Activated naive CD4-positive, alpha-beta T cell treated with anti-CD3 and anti-CD28 coated beads for 36 hours (primary cell): ENCODE data around the gene JPH2. TPM values are rescaled to one million over a fixed set of nuclear protein-coding genes. Genes with fewer than 3 reads are reported as not detected.

Experiments
- CTCF ChIA-PET: fragments of 350-600 bp; sonication (Branson Sonifier 250); formaldehyde crosslinking; loops from one replicate; lab custom pipeline; 2021; ENCODE audit warnings: antibody characterized with exemption; lab: Charles Lee
- DNase-seq: peaks from one replicate; pipeline ENCODE4 v3.0.0-alpha.2; 2020
- H3K27ac Mint-ChIP-seq: one replicate; pipeline ENCODE4 v1.8.0; 2021; ENCODE audit warnings: mild to moderate bottlenecking, mixed read lengths
- H3K27me3 Mint-ChIP-seq: one replicate; pipeline ENCODE4 v1.8.0; 2021; ENCODE audit warnings: low read depth, mixed read lengths
- H3K36me3 Mint-ChIP-seq: one replicate; pipeline ENCODE4 v1.8.0; 2021; ENCODE audit warnings: low read depth, mixed read lengths
- H3K4me1 Mint-ChIP-seq: one replicate; pipeline ENCODE4 v1.8.0; 2021; ENCODE audit warnings: low read depth, mixed read lengths
- H3K4me3 Mint-ChIP-seq: one replicate; pipeline ENCODE4 v1.8.0; 2021; ENCODE audit warnings: mild to moderate bottlenecking, moderate library complexity, mixed read lengths
- H3K9me3 Mint-ChIP-seq: one replicate; pipeline ENCODE4 v1.8.0; 2021; ENCODE audit warnings: mixed read lengths
- intact Hi-C: fragments of 100-400 bp; cut with micrococcal nuclease; formaldehyde crosslinking; loops from one replicate; pipeline ENCODE4 v1.15.1; 2023
- total RNA-seq, 2 experiments: library from RNA; stranded (reverse); gene quantifications; one replicate each; pipeline ENCODE4 v1.2.3, GENCODE V29; 2021

The JPH2 gene
- total RNA-seq, 2 experiments from 2014 or later = not detected

- intact Hi-C loops = loop anchor here (1.0 to 10.0 kb wide), 8 partner anchors 265 to 754 kb away; partner anchors contain the start of genes ADA, SERINC3, SRSF6 and STK4
- H3K36me3 Mint-ChIP-seq = peaks cover 9% of the 10 kb centered on the region
- DNase-seq = peak; percentile 99
- peak within 1 kb of the TSS; percentile 92 for H3K27ac Mint-ChIP-seq
- CTCF ChIA-PET = interaction anchor here (1.0 kb wide), 1 partner anchor 400 kb away, joined by 4 read pairs; no protein-coding TSS in a partner anchor
- H3K9me3 Mint-ChIP-seq = no peaks in the 10 kb centered on the region
- no peaks in the 10 kb centered on the region for H3K27me3 Mint-ChIP-seq
- peaks cover 61% of the 10 kb centered on the region for H3K4me1 Mint-ChIP-seq
- peak within 1 kb of the TSS; percentile 94 for H3K4me3 Mint-ChIP-seq
Measured at GRCh38 chr20:44210406-44211176, 23.6 kb upstream of the JPH2 start, which contains the start of gene OSER1. OSER1 (minus strand) TSS chr20:44210771; CDS start chr20:44206957, 3,814 bp downstream.

GRCh38 chr20:44209686-44210405 is 22.9 kb upstream of the JPH2 start:
- Mint-ChIP-seq H3K27ac (peak overlapping the region; percentile 92), H3K9me3 (no peaks in the 10 kb centered on the region), H3K4me3 (peak overlapping the region; percentile 94), H3K27me3 (no peaks in the 10 kb centered on the region), H3K4me1 (peaks cover 60% of the 10 kb centered on the region), H3K36me3 (peaks cover 9% of the 10 kb centered on the region)
- intact Hi-C loops = loop anchor here (1.0 to 10.0 kb wide), 8 partner anchors 265 to 755 kb away; partner anchors contain the start of genes ADA, SERINC3, SRSF6 and STK4
- CTCF ChIA-PET = interaction anchor here (1.0 kb wide), 1 partner anchor 401 kb away, joined by 4 read pairs; no protein-coding TSS in a partner anchor
- peak; percentile 48 for DNase-seq

GRCh38 chr20:44208770-44209169 is 21.8 kb upstream of the JPH2 start:
- peak overlapping the region; percentile 94 for H3K4me3 Mint-ChIP-seq
- no peak overlapping the region for H3K27ac Mint-ChIP-seq
- intact Hi-C loops = no loop called here
- no peak for DNase-seq
- peaks cover 58% of the 10 kb centered on the region for H3K4me1 Mint-ChIP-seq
- H3K9me3 Mint-ChIP-seq = no peaks in the 10 kb centered on the region
- peaks cover 10% of the 10 kb centered on the region for H3K36me3 Mint-ChIP-seq
- CTCF ChIA-PET = interaction anchor here (0.7 to 1.3 kb wide), 2 partner anchors 102 to 402 kb away, joined by 3 to 4 read pairs; partner anchors contain the start of gene FITM2
- H3K27me3 Mint-ChIP-seq = no peaks in the 10 kb centered on the region

GRCh38 chr20:44208165-44208564 is 21.2 kb upstream of the JPH2 start:
- H3K4me3 Mint-ChIP-seq = no peak overlapping the region
- H3K27me3 Mint-ChIP-seq = no peaks in the 10 kb centered on the region
- peaks cover 12% of the 10 kb centered on the region for H3K36me3 Mint-ChIP-seq
- CTCF ChIA-PET = interaction anchor here (0.7 to 1.3 kb wide), 2 partner anchors 103 to 402 kb away, joined by 3 to 4 read pairs; partner anchors contain the start of gene FITM2
- no peak for DNase-seq
- H3K9me3 Mint-ChIP-seq = no peaks in the 10 kb centered on the region
- H3K27ac Mint-ChIP-seq = no peak overlapping the region
- H3K4me1 Mint-ChIP-seq = peaks cover 63% of the 10 kb centered on the region
- intact Hi-C loops = no loop called here

- H3K27me3 Mint-ChIP-seq = no peaks in the 10 kb centered on the region
- H3K27ac Mint-ChIP-seq = peak overlapping the region; percentile 7
- intact Hi-C loops = no loop called here
- peaks cover 61% of the 10 kb centered on the region for H3K4me1 Mint-ChIP-seq
- no peak for DNase-seq
- CTCF ChIA-PET = interaction anchor here (1.2 to 1.7 kb wide), 2 partner anchors 10 to 90 kb away, joined by 4 to 7 read pairs; no protein-coding TSS in a partner anchor
- H3K36me3 Mint-ChIP-seq = peaks cover 15% of the 10 kb centered on the region
- no peaks in the 10 kb centered on the region for H3K9me3 Mint-ChIP-seq
- H3K4me3 Mint-ChIP-seq = no peak overlapping the region
Measured at GRCh38 chr20:44207126-44207723, 20.2 kb upstream of the JPH2 start.

GRCh38 chr20:44206132-44206531 is 19.1 kb upstream of the JPH2 start:
- DNase-seq = no peak
- Mint-ChIP-seq H3K4me3 (no peak overlapping the region), H3K9me3 (no peaks in the 10 kb centered on the region), H3K27ac (no peak overlapping the region), H3K36me3 (peaks cover 22% of the 10 kb centered on the region), H3K27me3 (no peaks in the 10 kb centered on the region), H3K4me1 (peaks cover 51% of the 10 kb centered on the region)
- CTCF ChIA-PET = interaction anchor here (1.0 to 1.7 kb wide), 2 partner anchors 11 to 89 kb away, joined by 3 to 7 read pairs; no protein-coding TSS in a partner anchor
- intact Hi-C loops = no loop called here

- Mint-ChIP-seq H3K4me3 (no peak overlapping the region), H3K9me3 (no peaks in the 10 kb centered on the region), H3K27me3 (no peaks in the 10 kb centered on the region), H3K36me3 (peaks cover 23% of the 10 kb centered on the region), H3K27ac (no peak overlapping the region), H3K4me1 (peaks cover 58% of the 10 kb centered on the region)
- intact Hi-C loops = no loop called here
- DNase-seq = no peak
- CTCF ChIA-PET = no interaction called here
Measured at GRCh38 chr20:44204832-44205215, 17.8 kb upstream of the JPH2 start.

- no peak overlapping the region for H3K4me3 Mint-ChIP-seq
- H3K36me3 Mint-ChIP-seq = peaks cover 25% of the 10 kb centered on the region
- H3K27me3 Mint-ChIP-seq = no peaks in the 10 kb centered on the region
- intact Hi-C loops = no loop called here
- CTCF ChIA-PET = interaction anchor here (0.6 kb wide), 1 partner anchor 63 kb away, joined by 3 read pairs; no protein-coding TSS in a partner anchor
- no peak for DNase-seq
- peaks cover 58% of the 10 kb centered on the region for H3K4me1 Mint-ChIP-seq
- no peak overlapping the region for H3K27ac Mint-ChIP-seq
- no peaks in the 10 kb centered on the region for H3K9me3 Mint-ChIP-seq
Measured at GRCh38 chr20:44204156-44204831, 17.3 kb upstream of the JPH2 start.

GRCh38 chr20:44203161-44203560 is 16.2 kb upstream of the JPH2 start:
- H3K27ac Mint-ChIP-seq = no peak overlapping the region
- no peak overlapping the region for H3K4me3 Mint-ChIP-seq
- H3K36me3 Mint-ChIP-seq = peaks cover 31% of the 10 kb centered on the region
- intact Hi-C loops = no loop called here
- no peak for DNase-seq
- no peaks in the 10 kb centered on the region for H3K9me3 Mint-ChIP-seq
- H3K4me1 Mint-ChIP-seq = peaks cover 53% of the 10 kb centered on the region
- CTCF ChIA-PET = interaction anchor here (0.7 to 1.5 kb wide), 4 partner anchors 14 to 411 kb away, joined by 3 to 5 read pairs (median 3); no protein-coding TSS in a partner anchor
- H3K27me3 Mint-ChIP-seq = no peaks in the 10 kb centered on the region

- Mint-ChIP-seq H3K36me3 (peaks cover 31% of the 10 kb centered on the region), H3K4me3 (no peak overlapping the region), H3K27me3 (no peaks in the 10 kb centered on the region), H3K27ac (no peak overlapping the region), H3K4me1 (peaks cover 35% of the 10 kb centered on the region), H3K9me3 (no peaks in the 10 kb centered on the region)
- CTCF ChIA-PET = no interaction called here
- intact Hi-C loops = no loop called here
- DNase-seq = no peak
Measured at GRCh38 chr20:44200983-44201382, 14.0 kb upstream of the JPH2 start.

GRCh38 chr20:44200371-44200770 is 13.4 kb upstream of the JPH2 start:
- intact Hi-C loops = no loop called here
- Mint-ChIP-seq H3K4me3 (no peak overlapping the region), H3K36me3 (peaks cover 31% of the 10 kb centered on the region), H3K4me1 (peaks cover 33% of the 10 kb centered on the region), H3K27ac (no peak overlapping the region), H3K9me3 (no peaks in the 10 kb centered on the region), H3K27me3 (no peaks in the 10 kb centered on the region)
- CTCF ChIA-PET = no interaction called here
- no peak for DNase-seq
